Mucosa of rectum (tissue), 2 donors: ENCODE measurements around the gene PTGDS.

Experiments used
- H3K27ac ChIP-seq, 2 donors: one replicate each; pipeline ENCODE4 v1.7.0; 2013; ENCODE audit warnings: inconsistent platforms in 2 of 2, low read depth in 2 of 2, low read length in 2 of 2
- H3K27me3 ChIP-seq, 2 donors: one replicate each; pipeline ENCODE4 v1.7.0; 2013; ENCODE audit warnings: low read length in 2 of 2; ENCODE audit not compliant: control insufficient read depth in 2 of 2, insufficient read depth in 2 of 2
- H3K36me3 ChIP-seq, 2 donors: one replicate each; pipeline ENCODE4 v1.7.0; 2013; ENCODE audit warnings: low read length in 2 of 2; ENCODE audit not compliant: control insufficient read depth in 2 of 2, insufficient read depth in 2 of 2
- H3K4me1 ChIP-seq, 2 donors: one replicate each; pipeline ENCODE4 v1.7.0; 2013; ENCODE audit warnings: low read length in 2 of 2, mild to moderate bottlenecking in 1 of 2; ENCODE audit not compliant: control insufficient read depth in 2 of 2, insufficient read depth in 2 of 2
- H3K4me3 ChIP-seq, 2 donors: one replicate each; pipeline ENCODE4 v1.7.0; 2013; ENCODE audit warnings: low read length in 2 of 2
- H3K9ac ChIP-seq, 2 donors: one replicate each; pipeline ENCODE4 v1.7.0; 2013; ENCODE audit warnings: low read length in 2 of 2, low read depth in 1 of 2, mild to moderate bottlenecking in 1 of 2
- H3K9me3 ChIP-seq, 2 donors: one replicate each; pipeline ENCODE4 v1.7.0; 2013; ENCODE audit warnings: low read length in 2 of 2; ENCODE audit not compliant: control insufficient read depth in 2 of 2
- donor health status: healthy.
- donor health status: Normal muscosa, but diverticular disease.

PTGDS gene

DNA sequence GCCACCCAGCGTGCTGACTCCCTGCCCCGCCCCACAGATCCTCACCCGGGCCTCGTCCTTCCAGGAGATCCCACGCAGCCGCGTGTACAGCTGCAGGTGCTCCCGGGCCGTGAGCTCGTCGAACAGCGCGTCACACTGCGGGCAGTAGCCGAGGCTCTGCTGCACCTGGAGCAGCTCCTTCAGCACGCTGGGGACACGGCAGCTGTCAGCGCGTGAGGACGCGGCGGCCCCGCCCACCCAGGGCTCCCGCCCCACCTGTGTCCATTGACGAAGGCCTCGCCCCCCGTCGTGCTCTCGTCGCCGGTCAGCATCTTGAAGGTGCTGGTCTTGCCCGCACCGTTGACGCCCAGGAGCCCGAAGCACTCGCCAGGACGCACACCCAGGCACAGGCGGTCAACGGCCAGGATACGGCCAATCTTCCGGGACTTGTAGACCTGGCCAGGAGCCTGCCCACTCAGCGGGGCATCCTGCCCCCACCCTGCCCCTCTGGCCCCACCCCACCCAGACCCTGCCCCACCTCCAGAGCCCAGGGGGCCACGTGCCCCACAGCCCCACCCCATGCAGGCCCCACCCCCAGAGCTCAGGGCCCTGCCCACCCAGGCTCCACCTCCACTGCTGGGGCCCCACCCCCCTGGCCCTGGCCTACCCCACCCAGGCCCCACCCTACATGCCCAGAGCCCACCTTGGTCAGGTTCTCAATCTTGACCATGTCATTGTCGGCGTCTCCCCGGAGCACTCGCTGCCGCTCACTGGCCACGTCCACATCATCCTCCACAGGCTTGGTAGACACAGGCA, 32.8 kb downstream of the PTGDS start:
- Histone ChIP-seq H3K27me3 (no peaks in the 10 kb centered on the region), H3K36me3 (peaks cover 6 to 7% of the 10 kb centered on the region in 2 donors), H3K4me3 (no peak overlapping the region), H3K27ac (no peak overlapping the region), H3K9me3 (no peaks in the 10 kb centered on the region), H3K9ac (no peak overlapping the region), H3K4me1 (no peaks in the 10 kb centered on the region)

GRCh38 chr9:137011156-137011555, 33.9 kb downstream of the PTGDS start:
- Histone ChIP-seq H3K9me3 (no peaks in the 10 kb centered on the region), H3K4me3 (no peak overlapping the region), H3K36me3 (peaks cover 9% of the 10 kb centered on the region in 2 donors), H3K4me1 (no peaks in the 10 kb centered on the region), H3K27me3 (no peaks in the 10 kb centered on the region), H3K27ac (no peak overlapping the region), H3K9ac (no peak overlapping the region)

DNA sequence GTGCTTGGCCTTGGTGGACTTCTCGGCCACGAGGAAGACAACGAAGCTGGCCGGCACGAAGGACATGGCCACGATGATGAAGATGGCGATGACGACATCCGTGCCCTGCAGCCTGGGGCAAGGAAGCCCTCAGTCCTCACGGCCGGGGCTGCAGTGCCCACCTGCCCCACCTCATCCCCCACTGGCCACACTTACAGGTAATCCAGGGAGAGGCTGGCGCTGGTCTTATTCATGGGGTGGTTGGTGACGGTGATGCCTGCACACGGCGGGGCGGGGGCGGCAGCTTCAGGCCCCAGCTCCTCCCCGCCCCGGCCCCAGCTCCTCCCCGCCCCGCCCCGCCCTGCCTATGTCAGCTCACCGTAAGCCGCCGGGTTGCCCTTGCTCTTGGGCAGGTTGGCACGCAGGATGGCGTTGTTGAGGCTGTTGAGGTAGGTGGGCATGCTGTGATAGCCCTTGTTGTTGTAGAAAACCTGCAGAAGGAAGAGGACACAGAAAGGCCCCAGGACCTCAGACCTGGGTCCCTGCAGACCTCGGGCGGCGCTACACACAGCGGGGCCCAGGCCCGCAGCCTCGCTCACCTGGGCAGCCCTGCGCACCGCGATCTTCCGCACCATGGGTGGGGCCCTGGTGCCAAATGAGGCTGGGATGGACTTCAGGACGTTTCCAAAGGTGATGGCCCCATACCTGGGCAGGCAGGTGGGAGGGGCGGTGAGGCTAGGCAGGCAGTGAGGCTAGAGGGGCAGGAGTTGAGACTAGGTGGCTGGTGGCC, 34.8 kb downstream of the PTGDS start:
- Histone ChIP-seq H3K9ac (no peak overlapping the region), H3K4me3 (no peak overlapping the region), H3K9me3 (no peaks in the 10 kb centered on the region), H3K4me1 (no peaks in the 10 kb centered on the region), H3K36me3 (peaks cover 11 to 17% of the 10 kb centered on the region in 2 donors), H3K27ac (no peak overlapping the region), H3K27me3 (no peaks in the 10 kb centered on the region)

DNA sequence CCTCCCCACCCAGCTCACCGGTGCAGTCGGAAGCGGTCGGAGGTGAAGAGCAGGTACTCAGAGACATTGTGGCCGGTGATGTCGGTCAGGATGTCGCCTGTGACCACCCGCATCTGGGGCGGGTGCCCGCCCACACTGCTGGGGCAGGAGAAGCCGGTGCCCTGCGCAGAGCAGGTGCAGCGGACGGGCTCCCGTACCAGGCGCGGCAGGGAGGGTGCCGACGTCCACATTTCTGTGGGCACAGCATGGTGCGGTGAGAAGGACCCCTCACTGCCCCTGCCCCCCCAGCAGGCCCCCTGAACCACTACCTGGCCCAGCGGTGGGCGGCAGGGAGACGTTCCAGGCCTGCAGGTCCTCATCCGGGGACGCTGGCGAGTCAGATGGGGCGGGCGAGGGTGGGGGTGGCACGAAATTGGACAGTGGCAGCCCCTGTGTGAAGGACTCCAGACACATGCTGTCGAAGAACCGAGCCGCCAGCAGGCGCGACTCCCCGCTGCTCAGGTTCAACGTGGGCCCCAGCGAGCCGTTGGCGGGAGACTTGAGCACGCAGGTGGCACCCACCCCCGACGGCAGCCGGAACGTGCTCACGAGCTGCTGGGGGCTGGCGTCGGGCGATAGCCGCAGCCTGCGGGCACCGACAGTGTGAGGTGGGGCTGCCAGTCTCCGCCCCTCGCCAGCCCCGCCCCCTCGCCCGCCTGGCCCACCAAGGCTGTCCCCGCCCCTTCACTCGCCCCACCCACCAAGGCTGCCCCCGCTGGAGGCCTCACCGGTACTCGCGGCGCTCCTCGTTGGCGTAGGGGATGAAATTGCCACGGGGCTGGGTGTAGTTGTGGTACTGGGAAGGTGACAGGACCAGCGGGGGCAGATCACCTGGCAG, 35.6 kb downstream of the PTGDS start:
- H3K4me1 ChIP-seq: no peaks in the 10 kb centered on the region
- no peak overlapping the region for H3K4me3 ChIP-seq
- no peaks in the 10 kb centered on the region for H3K27me3 ChIP-seq
- peaks cover 15 to 22% of the 10 kb centered on the region in 2 donors for H3K36me3 ChIP-seq
- no peak overlapping the region for H3K27ac ChIP-seq
- no peak overlapping the region for H3K9ac ChIP-seq
- no peaks in the 10 kb centered on the region for H3K9me3 ChIP-seq

DNA sequence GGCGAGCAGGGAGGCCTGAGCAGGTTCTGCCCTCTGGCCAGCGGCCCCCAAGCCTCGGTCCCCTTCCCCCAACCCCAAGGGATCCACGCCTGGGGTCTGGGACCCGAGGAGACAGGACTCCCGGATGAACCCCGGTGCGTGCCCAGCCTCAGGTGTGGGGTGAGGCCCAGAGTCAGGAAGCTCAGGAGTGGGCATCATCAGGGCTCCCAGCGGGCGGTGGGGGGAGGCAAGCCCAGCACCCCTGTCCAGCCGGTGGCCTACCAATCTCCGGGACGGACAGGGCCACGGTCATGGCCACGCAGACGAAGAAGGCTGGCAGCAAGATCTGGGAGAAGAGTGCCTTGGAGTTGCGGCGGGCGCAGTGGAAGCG, 36.3 kb downstream of the PTGDS start:
- no peaks in the 10 kb centered on the region for H3K4me1 ChIP-seq
- H3K9ac ChIP-seq: no peak overlapping the region
- H3K27me3 ChIP-seq: no peaks in the 10 kb centered on the region
- H3K27ac ChIP-seq: no peak overlapping the region
- no peaks in the 10 kb centered on the region for H3K9me3 ChIP-seq
- H3K4me3 ChIP-seq: no peak overlapping the region
- peaks cover 15 to 22% of the 10 kb centered on the region in 2 donors for H3K36me3 ChIP-seq

- Histone ChIP-seq H3K9me3 (no peaks in the 10 kb centered on the region), H3K27me3 (no peaks in the 10 kb centered on the region), H3K9ac (no peak overlapping the region), H3K4me1 (no peaks in the 10 kb centered on the region), H3K27ac (no peak overlapping the region), H3K4me3 (no peak overlapping the region), H3K36me3 (peaks cover 15 to 22% of the 10 kb centered on the region in 2 donors)
These were observed 36.9 kb downstream of the PTGDS start for GRCh38 chr9:137014166-137014565.

DNA sequence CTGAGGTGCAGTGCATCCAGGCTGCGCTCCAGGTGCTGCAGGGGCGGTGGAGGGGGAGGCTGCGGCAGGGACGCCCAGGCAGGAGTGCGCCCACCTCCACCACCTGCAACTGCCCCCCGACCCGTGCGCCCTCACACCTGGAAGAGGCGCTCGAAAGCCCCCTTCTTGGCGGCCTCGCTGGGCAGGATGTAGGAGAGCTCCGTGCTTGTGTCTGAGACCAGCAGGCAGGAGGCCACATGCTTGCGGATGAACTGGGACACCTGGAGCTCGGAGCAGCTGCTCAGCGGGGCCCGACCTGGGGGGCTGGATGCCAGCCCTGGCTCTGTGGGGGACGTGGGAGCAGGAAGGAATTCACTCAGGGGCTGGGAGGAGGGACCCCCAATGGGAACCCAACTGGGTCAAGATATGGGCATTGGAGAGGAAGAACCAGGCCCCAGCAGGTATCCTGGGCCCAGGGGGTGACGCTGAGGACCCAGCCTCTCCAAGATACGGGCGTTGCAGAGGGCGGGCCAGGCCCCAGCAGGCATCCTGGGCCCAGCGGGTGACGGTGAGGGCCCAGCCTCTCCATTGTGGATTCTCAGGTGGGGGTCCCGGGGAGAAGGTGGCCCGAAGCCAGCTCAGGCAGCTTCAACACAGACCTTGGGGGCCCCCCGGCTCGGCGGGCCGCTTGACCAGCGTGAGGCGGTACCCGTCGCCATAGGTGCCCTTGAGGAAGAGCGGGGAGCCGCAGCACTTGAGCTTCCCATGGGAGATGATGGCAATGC, 37.7 kb downstream of the PTGDS start:
- Histone ChIP-seq H3K27me3 (no peaks in the 10 kb centered on the region), H3K9ac (no peak overlapping the region), H3K36me3 (peaks cover 15 to 18% of the 10 kb centered on the region in 2 donors), H3K9me3 (no peaks in the 10 kb centered on the region), H3K4me3 (no peak overlapping the region), H3K27ac (no peak overlapping the region), H3K4me1 (no peaks in the 10 kb centered on the region)

DNA sequence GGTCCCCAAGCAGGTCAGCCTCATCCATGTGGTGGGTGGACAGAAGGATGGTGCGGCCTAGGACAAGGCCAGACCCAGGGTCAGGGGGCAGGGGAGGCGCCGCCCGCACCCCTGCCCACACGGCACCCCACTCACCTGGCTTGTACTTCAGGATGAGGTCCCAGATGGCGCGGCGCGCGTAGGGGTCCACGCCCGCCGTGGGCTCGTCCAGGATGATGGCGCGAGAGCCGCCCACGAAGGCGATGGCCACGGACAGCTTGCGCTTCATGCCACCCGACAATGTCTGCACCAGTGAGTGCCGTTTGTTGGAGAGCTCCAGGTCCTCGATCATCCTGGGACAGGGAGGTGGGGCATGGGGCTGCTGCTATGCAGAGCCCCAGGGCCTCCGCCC, 38.2 kb downstream of the PTGDS start:
- H3K4me1 ChIP-seq: no peaks in the 10 kb centered on the region
- no peak overlapping the region for H3K4me3 ChIP-seq
- H3K9ac ChIP-seq: no peak overlapping the region
- H3K27ac ChIP-seq: no peak overlapping the region
- no peaks in the 10 kb centered on the region for H3K9me3 ChIP-seq
- peaks cover 15 to 18% of the 10 kb centered on the region in 2 donors for H3K36me3 ChIP-seq
- H3K27me3 ChIP-seq: no peaks in the 10 kb centered on the region

DNA sequence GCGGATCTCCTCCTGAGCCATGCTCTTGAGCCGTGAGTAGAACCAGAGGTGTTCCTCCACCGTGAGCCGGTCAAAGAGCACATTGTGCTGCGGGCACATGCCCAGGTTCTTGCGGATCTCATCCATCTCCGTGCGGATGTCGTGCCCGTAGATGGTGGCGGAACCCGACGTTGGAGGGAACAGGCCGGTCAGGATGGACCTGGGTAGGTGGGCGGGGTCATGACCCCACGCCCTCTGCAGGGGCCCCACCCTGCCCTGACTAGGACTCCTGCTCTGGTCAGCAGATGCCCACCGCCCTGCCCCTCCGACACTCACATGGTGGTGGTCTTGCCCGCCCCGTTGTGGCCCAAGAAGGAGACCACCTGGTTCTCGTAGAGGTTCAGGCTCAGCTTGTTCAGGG, 38.7 kb downstream of the PTGDS start:
- Histone ChIP-seq H3K36me3 (peaks cover 15 to 18% of the 10 kb centered on the region in 2 donors), H3K4me1 (no peaks in the 10 kb centered on the region), H3K9ac (no peak overlapping the region), H3K27me3 (no peaks in the 10 kb centered on the region), H3K4me3 (no peak overlapping the region), H3K9me3 (no peaks in the 10 kb centered on the region), H3K27ac (no peak overlapping the region)
